HG03442 (cell line): ENCODE data around the gene TCERG1L.

Experiments
- ATAC-seq: cut with Tn5 transposase; IDR thresholded peaks from one replicate; pipeline ENCODE4 v1.9.1; 2021; ENCODE audit warnings: mild to moderate bottlenecking, moderate library complexity; ENCODE audit not compliant: unreplicated experiment

TCERG1L gene

DNA sequence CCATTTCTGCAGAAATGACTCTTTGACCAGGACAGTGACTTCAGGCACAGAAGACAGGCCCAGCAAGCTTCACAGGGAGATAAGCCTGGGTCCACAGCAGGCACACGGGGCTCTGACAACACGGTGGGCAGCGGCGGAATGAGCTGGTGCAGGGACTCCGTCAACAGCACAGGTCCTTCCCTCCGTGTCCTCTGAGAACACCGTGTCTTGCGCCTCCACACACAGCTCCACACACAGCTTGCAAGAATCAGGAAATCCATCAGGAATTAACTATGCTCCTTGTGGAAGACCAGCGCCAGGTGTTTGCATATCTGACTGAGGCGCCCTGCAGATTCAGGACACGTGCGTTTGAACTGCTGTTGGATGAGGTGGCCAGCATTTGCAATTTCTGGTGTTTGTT is 39.6 kb downstream of the TCERG1L start:
- no peak for ATAC-seq

DNA sequence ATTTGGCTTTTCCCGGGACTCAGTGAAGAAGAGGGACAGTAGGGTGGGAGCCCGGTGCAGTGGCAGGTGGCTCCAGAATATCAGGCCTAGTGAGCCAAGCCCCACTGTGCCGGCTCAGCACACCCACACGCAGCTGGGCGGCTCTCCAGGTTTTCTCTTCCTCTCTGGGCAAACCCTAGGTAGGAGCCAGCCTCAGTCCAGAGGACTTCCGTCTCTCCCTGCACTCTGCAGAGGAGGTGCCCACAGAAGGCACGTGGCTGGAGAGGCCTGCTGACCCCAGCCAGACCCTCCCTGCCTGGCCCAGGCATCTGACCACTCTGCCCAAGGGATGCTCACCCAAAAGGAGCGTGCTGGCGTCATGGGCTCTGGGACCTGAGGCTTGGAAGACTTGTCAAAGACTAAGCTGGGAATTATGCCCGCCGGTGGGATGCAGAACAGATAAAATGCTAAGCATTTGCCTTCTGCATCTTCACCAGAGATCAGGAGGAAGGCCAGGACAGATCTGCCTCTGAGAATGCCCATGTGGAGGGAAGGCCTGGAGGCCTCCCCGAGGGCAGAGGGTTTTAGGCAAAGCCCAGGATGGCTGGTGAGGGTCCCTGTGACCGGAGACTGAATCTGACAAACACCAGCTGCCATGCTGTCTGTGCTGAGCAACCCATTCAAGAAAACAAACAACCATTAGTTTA is 40.2 kb downstream of the TCERG1L start:
- no peak for ATAC-seq

DNA sequence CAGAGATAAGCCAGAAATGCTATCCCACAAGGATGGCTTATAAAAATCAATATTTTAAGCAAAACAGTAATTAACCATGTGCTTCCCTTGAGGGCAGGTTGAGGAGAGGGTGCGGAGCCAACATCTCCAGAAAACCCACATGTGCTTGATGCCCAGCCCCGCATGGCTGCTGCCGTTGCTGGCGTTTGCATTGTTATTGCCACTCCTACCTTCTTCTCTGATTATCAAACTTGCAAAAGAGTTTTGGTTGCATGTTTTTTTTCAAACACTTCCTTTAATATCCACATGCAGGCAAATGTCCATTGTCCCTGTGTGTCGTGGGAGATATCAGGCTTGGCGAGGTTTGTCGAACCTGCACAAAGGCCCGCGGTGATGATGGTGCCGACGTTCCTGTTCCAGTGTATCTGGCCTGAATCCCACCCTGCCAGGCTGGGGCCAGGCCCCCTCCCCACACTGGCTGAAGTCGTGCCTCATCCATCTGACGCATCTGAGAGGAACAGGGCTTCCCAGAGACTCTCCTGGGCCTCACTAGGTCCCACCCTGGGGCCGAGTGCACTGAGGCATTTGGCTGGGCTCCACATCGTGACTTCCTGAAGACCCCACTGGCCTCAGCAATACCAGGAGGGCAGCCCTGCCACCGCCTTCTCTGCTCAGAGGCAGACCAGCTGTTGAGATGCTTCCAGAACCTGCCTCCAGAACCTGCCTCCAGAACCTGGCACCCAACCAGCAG is 40.9 kb downstream of the TCERG1L start:
- no peak for ATAC-seq

DNA sequence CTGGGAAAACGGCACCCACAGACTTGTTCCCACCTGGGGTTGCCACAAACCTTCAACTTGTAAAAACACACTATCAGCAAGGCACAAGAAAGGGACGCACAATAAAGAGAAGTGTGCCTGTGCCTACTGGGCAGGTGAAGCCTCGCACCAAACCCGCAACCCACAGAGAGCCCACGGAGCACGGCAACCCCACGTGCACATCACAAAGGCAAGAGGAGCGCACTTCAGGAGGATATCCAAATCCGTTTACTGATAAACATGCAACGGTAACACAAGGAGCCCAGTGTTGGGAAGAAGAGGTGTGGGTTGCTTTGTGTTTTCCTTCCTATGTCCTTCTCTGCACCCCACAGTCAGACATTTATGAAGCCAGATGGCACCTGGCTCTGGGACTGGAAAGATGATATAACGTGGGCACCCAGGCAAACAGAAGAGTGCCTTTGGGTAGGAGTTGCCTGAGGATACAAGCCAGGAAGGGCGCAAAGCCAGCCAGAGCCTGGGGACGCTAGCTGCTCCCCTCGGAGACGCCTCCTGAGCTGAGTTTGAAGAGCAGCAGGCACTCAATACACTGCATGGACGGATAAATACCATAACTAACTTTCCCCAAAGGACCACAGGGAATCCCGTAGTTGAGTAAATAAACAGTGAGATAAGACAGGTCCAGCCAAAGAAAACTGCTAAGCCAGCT is 41.6 kb downstream of the TCERG1L start:
- ATAC-seq = no peak

DNA sequence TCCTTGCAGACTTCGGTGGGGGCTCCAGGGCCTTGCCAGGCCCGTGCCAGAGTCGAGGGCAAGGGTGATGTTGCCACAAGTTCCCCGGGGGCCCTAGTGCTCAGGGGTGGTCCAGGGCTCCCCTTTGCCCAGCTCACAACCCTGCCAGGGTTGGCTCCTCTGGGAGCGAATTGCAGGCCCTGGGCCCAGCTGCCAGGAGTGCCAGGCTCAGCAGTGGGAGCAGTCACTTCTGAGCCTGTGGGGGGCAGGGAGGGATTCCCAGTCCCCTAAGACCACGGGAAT is 43.8 kb downstream of the TCERG1L start:
- no peak for ATAC-seq

DNA sequence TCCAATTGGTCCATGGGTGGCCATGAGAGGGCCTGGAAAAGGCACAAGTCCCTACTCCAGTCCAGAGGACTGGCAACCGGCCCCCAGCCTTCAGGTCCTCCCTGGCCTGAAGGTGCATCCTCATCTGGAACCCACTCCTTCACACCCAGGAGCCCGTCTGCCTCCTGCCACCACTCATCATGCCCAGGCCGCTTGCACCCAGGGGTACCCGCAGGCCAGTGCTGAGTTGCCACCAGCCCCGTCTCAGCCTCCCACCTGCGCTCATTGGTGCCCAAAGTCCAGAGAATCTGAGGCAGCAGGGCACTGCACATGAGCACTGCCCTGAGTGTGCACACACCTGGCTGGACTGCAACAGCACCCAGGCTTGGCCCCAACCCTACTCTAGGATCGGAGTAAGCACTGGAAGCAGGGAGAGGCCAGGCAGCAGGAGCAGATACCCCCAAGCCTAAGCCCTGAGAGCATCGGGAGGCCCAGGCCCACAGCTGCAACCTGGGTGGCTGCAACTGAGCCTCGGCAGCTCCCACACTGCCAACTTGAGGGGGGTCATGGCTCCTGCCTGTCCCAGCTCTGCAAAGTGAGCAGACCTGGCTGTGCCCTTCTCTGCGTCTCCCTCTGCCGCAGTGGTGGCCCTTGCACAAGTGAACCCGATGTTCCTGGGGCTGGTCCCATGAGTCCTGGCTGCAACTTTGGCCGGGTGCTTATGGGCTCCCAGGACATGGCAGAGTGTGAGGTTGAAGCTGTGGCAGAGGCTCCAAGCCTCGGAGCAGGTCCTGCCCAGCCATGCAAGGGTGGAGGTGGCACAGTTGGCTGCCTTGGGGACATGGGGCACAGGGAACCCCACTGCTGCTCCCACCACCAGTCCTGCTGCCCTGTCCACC is 44.3 kb downstream of the TCERG1L start:
- no peak for ATAC-seq

DNA sequence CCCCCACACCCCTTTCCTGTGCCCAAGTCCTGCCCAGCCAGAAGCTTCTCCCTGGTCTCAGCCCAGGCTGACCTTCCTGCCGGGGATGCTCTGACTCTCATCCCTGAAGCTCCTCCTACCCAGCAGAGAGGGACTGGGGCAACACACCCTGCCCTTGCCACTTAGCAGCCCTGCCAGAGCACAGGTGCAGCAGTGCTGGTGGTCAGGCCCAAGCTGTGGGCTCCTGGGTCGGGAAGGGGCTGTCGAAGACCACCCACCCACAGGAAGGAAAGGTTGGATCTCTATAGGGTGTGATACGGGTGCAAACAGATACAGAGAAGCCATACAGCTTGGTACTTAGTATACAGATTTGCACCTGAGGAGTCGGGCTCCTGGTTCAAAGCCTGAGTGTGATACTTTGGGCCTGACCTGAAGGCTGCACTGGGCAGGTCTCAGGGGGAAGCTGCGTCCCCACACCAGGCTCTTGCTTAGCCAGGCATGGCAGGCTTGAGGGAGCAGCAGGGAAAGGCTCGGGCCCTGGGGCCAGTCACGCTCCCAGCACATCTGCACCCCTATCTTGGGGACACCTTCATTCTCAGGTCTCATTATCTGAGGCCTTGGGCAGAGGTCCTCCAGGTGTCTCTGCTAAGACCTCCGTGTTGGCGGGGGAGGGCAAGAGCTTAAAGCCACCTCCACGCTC is 47.3 kb downstream of the TCERG1L start:
- no peak for ATAC-seq

DNA sequence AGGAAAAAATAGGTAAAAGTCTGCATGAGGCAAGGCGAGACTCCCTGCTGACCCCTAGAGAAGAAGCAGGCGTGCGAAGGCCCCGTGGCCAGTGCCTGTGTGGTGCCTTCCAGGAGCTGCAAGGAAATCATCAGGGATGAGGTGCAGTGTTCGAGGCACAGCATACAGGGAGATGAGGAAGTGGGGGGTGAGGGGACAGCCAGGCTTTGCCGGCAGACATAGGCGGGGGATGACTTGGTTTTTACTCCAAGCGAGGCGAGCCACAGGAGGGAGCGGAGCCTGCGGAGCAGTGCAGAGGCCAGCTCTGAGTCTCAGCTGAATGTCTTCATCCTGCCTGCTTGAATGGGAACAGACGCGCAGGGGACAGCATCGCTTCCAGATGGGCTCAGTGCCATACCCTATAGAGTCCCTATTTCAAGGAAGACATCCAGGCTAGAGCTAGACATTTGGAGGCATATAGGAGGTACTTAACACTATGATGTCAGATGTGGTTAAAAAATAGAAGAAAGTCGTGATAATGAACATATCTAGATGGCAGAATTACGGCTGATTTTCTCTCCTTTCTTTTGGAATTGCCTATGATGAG is 49.5 kb downstream of the TCERG1L start:
- no peak for ATAC-seq

DNA sequence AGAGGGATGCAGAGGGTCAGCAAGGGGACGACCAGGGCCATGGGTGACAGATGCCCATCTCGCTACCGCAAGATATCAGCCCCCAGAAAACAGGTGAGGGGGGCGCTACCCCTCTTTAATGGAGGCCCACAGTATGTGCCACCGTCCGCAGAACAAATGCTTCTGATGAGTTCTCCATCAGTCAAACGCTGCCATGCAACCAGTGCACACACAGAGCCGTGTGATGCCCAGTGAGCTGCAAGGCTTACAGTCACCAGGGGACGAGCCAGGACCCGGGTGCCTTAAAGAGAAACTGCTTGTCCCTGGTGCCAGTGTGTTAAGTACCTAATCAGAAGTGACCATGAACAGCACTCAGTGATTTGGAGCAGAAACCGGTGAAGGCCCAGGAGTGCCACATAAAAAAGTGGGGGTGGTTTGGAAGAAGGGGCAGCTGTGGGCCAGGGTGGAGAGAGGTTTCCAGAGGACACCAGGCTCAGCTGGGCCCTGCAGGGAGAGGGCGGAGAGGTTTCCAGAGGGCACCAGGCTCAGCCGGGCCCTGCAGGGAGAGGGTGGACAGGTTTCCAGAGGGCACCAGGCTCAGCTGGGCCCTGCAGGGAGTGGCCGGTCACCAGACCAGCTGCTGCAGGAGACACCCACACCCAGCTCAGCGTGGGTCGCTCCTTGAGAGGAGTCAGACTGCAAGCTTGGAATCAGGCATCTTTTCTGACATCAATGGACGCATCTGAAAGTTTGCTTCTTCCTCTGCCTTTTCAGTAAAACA is 50.9 kb downstream of the TCERG1L start:
- no peak for ATAC-seq

DNA sequence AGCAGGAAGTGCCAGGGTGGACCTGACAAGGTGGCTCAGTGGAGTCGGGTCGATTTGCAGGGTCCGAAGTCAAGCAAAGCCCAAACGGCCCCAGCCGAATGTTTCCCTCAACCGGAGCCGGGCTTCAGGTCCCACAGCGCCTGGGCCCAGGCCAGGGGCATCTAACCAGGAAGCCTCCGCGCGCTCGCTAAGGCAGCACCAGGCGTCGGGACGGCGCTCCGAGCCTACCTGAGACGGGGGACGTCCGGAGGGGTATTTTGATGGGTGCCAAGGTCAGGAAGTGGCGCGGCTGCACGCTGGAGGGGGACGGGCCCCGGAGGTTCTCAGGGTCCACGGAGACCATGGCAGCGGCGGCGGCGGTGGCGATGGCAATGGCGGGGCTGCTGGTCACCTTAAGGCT is 51.5 kb downstream of the TCERG1L start:
- no peak for ATAC-seq

DNA sequence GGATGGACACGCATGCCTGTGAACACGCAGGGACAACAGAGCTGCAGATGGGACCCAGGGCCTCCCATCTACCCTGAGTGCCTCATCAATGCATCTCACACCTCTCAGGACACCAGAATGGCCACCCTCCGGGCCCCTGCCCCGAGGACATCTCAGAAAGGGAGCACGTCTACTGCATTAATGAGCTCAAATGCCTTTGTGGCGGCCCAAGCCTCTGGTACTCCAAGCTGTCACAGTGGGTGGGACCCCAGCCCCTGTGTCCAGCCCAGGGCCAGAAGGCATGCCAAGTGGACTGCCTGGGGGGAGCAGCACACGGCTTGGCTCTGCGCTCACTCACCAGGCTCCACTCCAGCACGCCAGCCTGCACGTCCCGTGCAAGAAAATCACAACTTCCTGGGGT is 52.0 kb downstream of the TCERG1L start:
- no peak for ATAC-seq

DNA sequence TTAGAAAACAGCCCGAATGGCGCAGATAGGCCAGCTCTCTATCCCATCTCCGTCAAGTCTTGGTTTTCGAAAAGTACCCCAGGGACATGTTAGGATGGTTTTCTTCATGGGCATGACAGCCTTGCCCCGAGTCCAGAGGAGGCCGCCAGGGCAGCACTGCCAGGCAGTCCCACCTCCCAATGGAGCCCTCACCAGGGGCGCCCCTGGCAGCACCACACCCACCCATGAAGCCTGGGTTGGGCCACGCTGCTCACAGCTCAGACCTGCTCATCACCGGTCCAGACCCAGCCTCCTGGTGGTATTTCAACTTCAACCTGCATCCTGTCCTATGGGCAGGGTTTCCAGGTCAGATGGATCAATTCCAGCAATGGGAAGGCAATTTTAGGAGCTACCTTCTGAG is 53.3 kb downstream of the TCERG1L start:
- ATAC-seq = no peak

DNA sequence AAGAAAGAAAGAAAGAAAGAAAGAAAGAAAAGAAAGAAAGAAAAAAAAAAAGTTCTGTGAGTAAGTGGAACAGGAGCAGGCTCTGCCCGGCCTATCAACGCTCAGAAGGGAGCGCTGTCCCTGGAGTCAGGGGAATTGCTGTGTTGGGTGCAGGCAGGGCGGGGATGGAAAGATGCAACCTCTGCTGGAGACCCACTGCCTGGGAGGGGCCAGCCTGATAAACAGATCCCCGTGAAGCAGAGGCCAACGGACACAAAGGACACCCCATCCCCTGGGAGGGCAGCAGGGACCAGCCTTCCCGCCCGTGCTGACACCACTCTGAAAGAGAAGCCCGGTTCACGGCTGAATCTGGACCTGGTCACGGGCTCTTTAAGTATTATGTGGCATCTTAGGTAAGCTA is 54.5 kb downstream of the TCERG1L start:
- ATAC-seq = no peak

DNA sequence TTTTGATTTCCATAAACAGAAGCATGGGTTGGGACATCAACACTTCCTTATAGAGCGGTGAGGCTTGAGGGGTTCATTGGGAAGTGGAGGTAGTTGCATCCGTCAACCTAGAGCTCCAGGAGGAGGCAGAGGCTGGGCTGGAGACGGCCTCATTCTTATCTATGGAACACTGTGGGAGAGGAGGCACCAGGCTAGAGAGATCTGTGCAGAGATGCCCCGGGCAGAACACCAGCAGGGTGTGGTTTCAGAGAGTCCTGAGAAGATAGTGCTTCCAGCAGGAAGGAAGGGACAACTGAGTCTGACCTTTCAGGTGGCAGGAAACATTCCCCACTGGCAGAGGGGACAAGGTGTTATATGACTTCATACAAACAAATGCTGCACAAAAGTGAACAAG is 56.7 kb downstream of the TCERG1L start:
- no peak for ATAC-seq

DNA sequence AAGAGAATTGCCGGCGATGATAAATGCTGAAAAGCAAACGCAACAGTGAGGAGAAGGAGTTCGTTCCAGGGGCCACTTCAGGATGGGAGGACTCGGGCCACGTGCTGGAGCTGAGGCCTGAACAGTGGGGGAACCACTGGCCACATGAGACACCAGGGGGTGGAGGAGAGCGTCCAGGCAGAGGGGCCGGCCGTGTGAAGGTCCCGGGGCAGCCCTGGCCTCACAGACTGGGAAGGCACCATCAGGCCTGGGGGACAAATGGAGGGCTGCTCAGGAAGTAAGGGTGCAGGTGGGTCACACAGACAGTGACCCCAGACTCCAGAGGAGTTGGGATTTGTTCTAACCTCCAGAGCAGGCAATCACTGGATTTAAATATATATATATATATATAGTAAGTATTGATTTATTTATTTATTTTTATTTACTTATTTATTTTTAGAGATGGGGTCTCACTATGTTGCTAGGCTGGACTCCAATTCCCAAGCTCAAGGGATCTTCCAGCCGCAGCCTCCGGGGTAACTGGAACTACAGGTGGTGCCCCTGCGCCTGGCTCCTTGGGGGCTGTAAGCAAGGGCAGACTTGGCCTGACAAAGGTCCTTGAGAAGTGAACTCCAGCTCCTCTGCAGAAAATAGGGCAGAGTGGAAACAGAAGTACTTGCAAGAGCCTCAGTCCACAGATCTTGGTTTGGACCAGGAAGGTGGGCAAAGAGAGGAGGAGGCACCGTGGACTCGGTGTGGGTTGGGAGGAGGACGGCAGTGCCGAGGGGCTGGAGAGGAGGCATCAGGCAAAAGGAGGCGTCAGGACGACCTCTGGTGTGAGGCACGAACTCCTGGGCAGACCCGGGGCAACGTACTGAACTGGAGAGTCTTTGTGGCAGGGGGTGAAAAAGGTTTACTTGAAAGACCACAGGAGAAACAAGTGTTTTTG is 57.3 kb downstream of the TCERG1L start:
- no peak for ATAC-seq

DNA sequence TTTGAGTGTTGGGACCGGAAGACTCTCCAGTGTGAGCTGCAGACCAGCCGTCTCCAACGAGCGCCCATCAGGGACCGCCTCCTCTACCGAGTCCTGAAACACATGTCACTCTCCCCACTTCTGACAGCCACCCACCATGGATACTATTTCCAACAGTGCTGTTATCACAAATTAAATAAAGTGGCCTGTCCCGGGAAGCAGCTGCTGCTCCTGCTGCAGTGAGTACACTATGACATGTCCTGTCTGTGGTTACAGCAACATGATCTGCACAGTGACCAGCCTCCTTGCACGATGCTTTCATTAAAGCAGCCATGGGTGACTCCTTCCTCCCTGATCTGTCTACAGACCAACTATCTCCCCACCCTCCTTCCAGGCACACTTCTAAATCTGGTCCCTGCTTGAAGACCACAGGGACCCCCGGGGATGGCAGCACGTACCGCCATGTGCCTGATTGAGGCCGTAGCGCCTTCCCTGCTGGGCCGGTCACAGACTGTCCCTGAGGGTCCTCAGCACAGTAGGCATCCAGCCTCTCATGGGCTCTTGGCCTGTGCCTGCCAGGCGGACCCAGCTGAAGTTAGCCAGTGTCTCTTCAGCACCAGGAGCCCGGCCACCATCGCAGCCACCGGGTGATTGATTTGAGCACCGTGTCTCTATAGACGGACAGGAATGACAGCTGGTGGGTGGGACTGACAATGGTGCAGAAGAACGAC is 58.8 kb downstream of the TCERG1L start:
- ATAC-seq = no peak

DNA sequence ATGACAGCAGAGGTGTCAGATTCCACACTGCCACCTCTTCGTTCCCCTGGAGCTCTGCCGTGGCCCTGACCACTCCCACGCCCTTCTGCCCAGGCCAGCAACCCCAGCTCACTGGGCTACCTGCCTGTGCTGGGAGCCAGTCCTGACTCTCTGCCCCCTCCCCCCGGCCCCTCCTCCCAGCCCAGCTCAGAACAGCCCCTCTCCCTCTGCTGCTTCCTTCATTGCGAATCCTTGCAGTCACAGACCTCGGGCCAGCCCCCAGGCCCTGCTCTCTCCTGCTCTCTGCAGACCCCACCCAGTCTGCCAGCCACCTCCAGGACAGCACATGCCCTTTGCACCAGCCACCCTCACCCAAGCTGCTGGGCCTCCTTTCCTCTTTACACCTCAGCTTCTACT is 60.4 kb downstream of the TCERG1L start:
- no peak for ATAC-seq
